HG03064 (cell line): ENCODE results near the gene RAP1B.

ENCODE experiments used
- ATAC-seq: cut with Tn5 transposase; IDR thresholded peaks from one replicate; pipeline ENCODE4 v1.9.1; 2021; ENCODE audit warnings: low read depth; ENCODE audit not compliant: unreplicated experiment

The RAP1B gene

GRCh38 chr12:68610370-68611093, at the start of gene RAP1B:
Gene RAP1B (plus strand): TSS chr12:68610899. CDS start chr12:68648725, 37,826 bp downstream.
- ATAC-seq, result peak; percentile 79

DNA sequence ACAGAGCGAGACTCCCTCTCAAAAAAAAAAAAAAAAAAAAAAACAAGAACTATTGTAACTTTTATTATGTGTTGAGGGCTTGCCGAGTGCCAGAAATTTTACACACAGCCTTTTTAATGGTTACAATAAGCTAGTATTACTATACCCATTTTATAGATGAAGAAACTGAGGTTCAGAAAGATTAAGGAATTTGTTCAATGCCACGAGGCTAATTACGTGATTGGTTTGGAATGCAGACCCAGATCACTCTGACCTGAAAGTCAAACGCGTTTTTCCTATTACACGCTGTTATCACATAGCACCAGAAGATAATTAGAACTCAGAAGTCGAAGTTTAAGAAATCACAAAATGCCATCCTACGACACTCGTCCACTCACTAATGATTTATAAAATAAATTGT, 48.9 kb upstream of the RAP1B start:
- ATAC-seq, result no peak

GRCh38 chr12:68564166-68564565, 46.5 kb upstream of the RAP1B start:
- ATAC-seq, result no peak

- ATAC-seq, result no peak
Observed at GRCh38 chr12:68565391-68565903, 45.3 kb upstream of the RAP1B start.

DNA sequence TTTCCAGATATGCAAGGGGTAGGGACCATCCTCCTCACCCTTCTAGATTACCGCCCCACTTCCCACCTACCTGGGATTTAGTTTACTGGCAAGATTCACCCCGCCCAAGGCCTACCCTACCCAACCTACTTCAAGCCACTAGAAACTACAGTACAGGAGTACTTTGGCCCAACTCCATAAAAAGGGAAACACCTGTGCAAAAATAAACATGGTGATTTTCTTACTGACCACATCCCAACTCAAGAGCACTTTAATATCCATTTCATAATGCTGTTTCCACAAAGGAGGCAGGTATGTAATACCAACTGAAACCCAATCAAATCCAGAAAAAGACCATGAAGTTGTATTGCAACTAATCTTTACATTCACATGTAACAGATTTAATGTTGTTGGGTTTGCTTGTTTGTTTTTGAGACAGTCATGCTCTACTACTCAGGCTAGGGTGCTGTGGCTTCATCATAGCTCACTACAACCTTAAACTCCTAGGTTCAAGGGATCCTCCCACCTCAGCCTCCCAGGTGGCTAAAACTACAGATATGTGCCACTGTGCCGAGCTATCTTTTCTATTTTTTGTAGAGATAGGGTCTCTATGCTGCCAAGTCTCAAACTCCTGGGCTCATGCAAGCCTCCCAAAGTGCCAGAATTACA, 41.7 kb upstream of the RAP1B start:
- ATAC-seq, result no peak

DNA sequence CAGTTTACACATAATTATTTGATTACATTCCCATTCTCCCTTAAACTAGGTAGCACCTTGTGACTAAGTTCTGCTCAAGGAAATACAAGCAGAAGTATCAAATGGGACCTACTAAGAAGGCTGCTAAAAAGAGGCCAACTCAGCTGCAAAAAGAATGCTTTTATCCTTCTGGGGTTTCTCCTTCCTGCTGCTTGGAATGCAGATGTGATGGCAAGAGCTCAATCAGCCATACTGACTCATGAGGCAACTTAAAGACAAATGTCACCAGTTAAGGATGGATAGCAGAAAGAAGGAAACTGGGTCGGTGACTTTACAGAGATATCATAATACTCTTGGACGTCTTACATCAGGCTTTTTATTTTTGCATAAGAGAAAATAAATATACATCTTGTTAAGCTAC, 38.0 kb upstream of the RAP1B start:
- no peak for ATAC-seq

- no peak for ATAC-seq
Observed at GRCh38 chr12:68573406-68573805, 37.3 kb upstream of the RAP1B start.

- ATAC-seq, result no peak
Observed at GRCh38 chr12:68577949-68578348, 32.8 kb upstream of the RAP1B start.

DNA sequence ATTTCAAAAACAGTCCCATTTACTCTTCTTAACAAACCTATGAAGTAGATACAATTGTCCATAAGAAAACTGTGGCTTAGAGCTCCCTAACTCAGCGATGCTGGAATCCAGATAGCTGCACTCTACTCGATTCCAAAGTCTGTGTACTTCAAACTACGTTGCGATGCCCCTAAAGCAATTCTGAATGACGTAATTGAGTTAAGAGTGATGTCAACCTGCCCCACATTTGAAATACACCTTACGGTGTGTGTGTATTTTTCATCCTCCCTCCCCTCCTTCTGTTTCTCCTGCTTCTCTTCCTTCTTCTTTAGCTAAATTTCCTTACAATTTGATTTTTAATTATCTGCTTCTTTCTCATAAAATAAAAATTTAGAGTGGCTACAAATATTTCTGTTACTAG, 31.9 kb upstream of the RAP1B start:
- no peak for ATAC-seq

- no peak for ATAC-seq
Observed at GRCh38 chr12:68579254-68579653, 31.4 kb upstream of the RAP1B start.

DNA sequence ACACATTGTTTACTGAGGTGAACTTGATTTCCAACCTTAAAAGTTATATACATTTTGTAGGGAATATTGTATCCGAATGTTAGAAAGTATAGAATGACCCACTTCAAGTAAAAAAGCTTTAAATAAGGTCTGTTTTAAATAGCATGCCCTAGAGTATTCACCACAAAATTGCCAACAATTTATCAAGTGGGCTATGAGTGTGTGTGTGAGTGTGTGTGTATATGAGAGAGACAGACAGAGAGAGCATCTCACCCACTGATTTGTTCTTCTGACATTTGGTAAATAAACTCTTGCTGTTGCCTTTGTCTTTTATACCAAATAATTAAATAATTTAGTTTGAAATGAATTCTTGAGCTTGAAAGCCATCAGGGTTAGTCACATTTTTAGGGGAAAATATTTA, 29.8 kb upstream of the RAP1B start:
- ATAC-seq, result no peak

DNA sequence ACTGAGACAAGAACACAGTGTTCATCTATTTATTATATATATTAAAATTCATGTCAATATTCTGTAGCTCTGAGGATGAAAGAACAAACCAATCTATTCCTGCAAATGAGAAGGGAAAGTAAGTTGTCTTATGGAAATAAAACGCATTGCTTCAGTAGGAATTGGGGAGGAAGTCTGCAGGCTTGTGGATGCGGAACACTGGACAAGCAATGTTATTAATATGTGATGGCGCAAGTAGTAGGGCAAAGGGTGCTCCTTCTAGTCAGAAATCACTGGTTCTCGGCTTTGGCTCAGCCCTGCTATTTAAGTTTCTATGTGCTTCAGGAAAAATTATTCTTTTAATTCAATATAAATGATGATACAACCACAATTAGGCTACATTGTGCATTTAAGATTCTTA, 28.8 kb upstream of the RAP1B start:
- ATAC-seq, result no peak

GRCh38 chr12:68585966-68586365, 24.7 kb upstream of the RAP1B start:
- no peak for ATAC-seq

DNA sequence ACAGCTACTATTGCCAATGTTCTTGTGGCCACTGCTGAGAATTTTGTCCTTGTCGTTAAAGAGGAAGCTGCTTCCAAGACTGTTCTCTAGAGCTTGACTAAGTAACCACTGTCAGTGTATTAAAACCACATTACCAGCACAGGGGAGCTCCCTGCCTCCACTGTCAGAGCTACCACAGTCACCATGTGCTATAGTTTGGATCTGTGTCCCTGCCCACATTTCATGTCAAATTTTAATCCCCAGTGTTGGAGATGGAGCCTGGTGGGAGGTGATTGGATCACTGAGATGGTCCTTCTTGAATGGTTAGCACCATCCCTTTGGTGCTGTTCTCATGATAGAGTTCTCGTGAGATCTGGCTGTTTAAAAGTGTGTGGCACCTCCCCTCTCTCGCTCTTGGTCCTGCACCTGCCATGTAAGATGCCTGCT, 23.2 kb upstream of the RAP1B start:
- ATAC-seq, result no peak

DNA sequence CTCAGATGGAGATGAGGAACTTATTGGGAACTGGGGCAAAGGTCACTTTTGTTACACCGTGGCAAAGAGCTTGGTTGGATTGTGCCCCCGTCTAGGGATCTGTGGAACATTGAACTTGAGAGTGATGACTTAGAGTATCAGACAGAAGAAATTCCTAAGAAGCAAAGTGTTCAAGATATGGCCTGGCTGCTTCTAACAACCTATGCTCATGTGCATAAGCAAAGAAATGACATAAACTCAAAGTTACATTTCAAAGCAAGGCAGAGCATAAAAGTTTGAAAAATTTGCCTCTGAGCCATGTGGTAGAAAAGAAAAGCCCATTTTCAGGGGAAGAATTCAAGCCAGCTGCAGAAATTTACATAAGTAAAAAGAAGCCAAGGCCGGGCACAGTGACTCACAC, 21.5 kb upstream of the RAP1B start:
- ATAC-seq, result no peak

DNA sequence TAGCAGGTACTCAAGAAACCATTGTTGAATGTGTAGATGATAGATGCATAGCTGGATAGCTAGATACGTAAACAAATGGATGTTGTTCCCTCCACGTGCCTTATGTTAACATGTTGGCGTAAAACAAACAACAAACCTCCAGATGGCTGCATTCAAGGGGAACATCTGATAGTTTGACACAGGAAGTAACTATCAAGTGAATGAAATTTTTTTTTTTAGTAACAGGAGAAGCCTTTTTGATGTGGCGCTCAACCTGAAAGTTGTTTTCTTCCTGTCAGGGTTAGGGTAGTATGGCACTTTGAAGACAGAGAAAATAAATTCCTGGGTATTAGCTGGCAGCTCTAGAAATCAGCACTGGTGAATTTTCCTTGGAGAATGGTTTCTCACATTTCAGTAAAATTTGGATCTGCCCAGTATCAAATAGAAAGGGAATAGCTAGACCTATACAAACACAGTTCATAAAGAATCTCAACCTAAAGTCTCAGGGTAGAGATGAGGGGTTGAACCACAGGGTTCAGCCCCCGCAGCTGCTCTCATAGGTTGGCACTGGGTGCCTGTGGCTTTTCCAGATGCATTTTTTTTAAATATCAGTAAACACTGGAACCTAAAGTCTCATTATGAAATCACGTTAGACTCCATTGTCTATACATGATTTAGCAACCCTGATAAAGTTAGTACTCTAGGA, 18.8 kb upstream of the RAP1B start:
- no peak for ATAC-seq

- no peak for ATAC-seq
Observed at GRCh38 chr12:68595241-68595640, 15.5 kb upstream of the RAP1B start.

GRCh38 chr12:68601767-68602166, 8.9 kb upstream of the RAP1B start:
- no peak for ATAC-seq

DNA sequence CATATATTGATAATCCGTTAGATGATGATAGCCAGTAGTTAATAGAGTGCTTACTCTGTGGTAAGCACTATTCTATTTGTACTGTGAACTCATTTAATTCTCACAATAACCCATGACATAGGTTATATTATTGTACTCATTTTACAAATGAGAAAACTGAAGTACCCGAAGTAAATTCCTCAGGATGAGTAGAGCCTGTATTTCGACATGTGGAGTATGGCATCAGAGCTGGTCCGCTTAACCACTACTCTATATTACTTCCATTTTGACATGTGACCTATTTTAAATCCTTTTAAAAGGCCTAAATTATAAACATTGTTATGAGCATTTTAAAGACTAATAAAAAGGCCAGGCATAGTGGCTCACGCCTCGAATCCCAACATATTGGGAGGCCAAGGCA, 8.0 kb upstream of the RAP1B start:
- ATAC-seq, result no peak

DNA sequence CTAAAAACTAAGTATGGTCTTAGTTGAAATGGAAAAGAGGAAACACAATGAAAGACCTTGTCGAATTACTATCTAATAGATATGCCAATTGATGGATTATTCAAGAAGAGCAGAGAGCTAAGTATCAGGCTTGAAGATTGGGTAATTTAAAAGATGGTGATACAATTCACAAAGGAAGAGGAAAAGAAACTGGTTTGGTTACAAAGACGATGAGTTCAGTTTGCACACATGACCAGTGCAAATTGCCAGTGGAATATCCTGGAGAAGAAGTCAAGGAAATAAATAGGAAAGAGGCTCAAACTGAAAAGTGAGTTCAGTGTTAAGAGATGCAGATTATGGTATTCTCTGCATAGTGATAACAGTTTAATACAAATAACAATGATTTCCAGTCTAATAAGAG, 2.5 kb upstream of the RAP1B start:
- ATAC-seq, result no peak

DNA sequence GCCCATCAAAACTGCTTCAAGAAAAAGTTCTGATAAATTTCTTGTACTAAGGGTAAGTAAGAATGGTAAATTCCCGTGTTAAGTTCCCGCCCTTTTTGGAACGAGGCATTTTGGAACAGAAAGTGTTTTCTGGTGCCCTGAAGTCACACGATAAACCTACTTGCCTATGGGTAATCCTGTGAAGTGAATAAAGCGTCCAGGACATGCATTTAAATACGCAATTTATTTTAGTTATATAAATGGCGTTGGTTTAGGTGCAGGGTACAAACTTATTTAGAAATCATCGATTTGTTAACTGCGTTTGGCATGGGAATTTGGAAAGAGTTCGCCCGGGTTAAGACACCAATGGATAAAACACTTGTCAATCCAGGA, 715 bp upstream of the RAP1B start:
- ATAC-seq, result no peak
